ENCODE measurements around the gene NUP42.

- no peak for TF ChIP-seq CHD1 (IDR thresholded peaks at IDR 0.05; ENCODE audit: low read depth, low read length)
- TF ChIP-seq STAT1 (conservative IDR thresholded peaks at IDR 0.05): no peak
- TF ChIP-seq POLR2AphosphoS2 (IDR thresholded peaks at IDR 0.05; ENCODE audit: low read depth, low read length): no peak
- no peak for TF ChIP-seq HCFC1 (IDR thresholded peaks at IDR 0.05; ENCODE audit: low read length)
- TF ChIP-seq RELA (IDR thresholded peaks at IDR 0.05; ENCODE audit: borderline replicate concordance, partially characterized antibody): no peak
- TF ChIP-seq, protein P1, sequence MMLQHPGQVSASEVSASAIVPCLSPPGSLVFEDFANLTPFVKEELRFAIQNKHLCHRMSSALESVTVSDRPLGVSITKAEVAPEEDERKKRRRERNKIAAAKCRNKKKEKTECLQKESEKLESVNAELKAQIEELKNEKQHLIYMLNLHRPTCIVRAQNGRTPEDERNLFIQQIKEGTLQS (IDR thresholded peaks at IDR 0.05; ENCODE audit: borderline replicate concordance, extremely low read depth, low read depth, low read length): no peak
- no peak for TF ChIP-seq ESRRA (IDR thresholded peaks at IDR 0.05; ENCODE audit: low read length)
- no peak for TF ChIP-seq ZNF274 (IDR thresholded peaks at IDR 0.05; ENCODE audit: insufficient read depth, insufficient read length)
- no peak for TF ChIP-seq RFX5 (IDR thresholded peaks at IDR 0.05; ENCODE audit: low read depth, low read length)
- no peak for TF ChIP-seq PKNOX1 (IDR thresholded peaks at IDR 0.05)
- no peak for TF ChIP-seq CTCF (IDR thresholded peaks at IDR 0.05 in 2 of 3, conservative IDR thresholded peaks at IDR 0.05 in 1 of 3; ENCODE audit: control insufficient read depth in 2 of 3, extremely low read depth in 1 of 3, insufficient read depth in 1 of 3, low read depth in 3 of 3, low read length in 3 of 3)
- no peak for TF ChIP-seq RAD21 (IDR thresholded peaks at IDR 0.05; ENCODE audit: insufficient read depth, low read depth, low read length)
Observed at GRCh38 chr7:23157679-23158078, 24.2 kb upstream of the NUP42 start.
